Measurements from ENCODE around the gene SLC43A2.
A peak's percentile ranks its signal among the peaks of the same experiment; 100 is the strongest.

Gene SLC43A2

GRCh38 chr17:1591474-1592090 lies 37.1 kb downstream of the SLC43A2 start:
- no peak for TF ChIP-seq CTCF (conservative IDR thresholded peaks at IDR 0.05; ENCODE audit: low read depth, low read length)
- H3K9ac ChIP-seq: no peak overlapping the region
- H2AFZ ChIP-seq (ENCODE audit: low read depth): no peak overlapping the region
- H3K27me3 ChIP-seq (ENCODE audit: insufficient read depth, low read depth): no peaks in the 10 kb centered on the region
- peak overlapping the region; percentile 76; the same call in 1 of the 2 replicates for H3K27ac ChIP-seq
- no peaks in the 10 kb centered on the region for H3K79me2 ChIP-seq (ENCODE audit: insufficient read depth, low read depth)
- peaks cover 59% of the 10 kb centered on the region for H3K4me1 ChIP-seq (ENCODE audit: low read depth, poor library complexity, severe bottlenecking)
- H3K4me2 ChIP-seq: no peak overlapping the region; the same call in 1 of the 2 replicates
- no peaks in the 10 kb centered on the region for H4K20me1 ChIP-seq (ENCODE audit: insufficient read depth)
- no peak overlapping the region for H3K4me3 ChIP-seq (IDR thresholded peaks at IDR 0.05; ENCODE audit: insufficient read depth, low read depth, low read length)
- H3K36me3 ChIP-seq (ENCODE audit: insufficient read depth): no peaks in the 10 kb centered on the region

GRCh38 chr17:1590747-1591473 lies 37.7 kb downstream of the SLC43A2 start:
- Histone ChIP-seq H3K27me3 (ENCODE audit: insufficient read depth, low read depth) (no peaks in the 10 kb centered on the region), H3K27ac (no peak overlapping the region), H2AFZ (ENCODE audit: low read depth) (no peak overlapping the region), H4K20me1 (ENCODE audit: insufficient read depth) (no peaks in the 10 kb centered on the region), H3K79me2 (ENCODE audit: insufficient read depth, low read depth) (no peaks in the 10 kb centered on the region), H3K9ac (no peak overlapping the region), H3K4me3 (IDR thresholded peaks at IDR 0.05; ENCODE audit: insufficient read depth, low read depth, low read length) (no peak overlapping the region), H3K4me2 (no peak overlapping the region), H3K4me1 (ENCODE audit: low read depth, poor library complexity, severe bottlenecking) (peaks cover 59% of the 10 kb centered on the region), H3K36me3 (ENCODE audit: insufficient read depth) (no peaks in the 10 kb centered on the region)
- no peak for TF ChIP-seq CTCF (conservative IDR thresholded peaks at IDR 0.05; ENCODE audit: low read depth, low read length)

- no peak overlapping the region for H3K4me3 ChIP-seq (IDR thresholded peaks at IDR 0.05; ENCODE audit: insufficient read depth, low read depth, low read length)
- TF ChIP-seq CTCF (conservative IDR thresholded peaks at IDR 0.05; ENCODE audit: low read depth, low read length): no peak
Measured at GRCh38 chr17:1590029-1590746, 38.4 kb downstream of the SLC43A2 start.

GRCh38 chr17:1588821-1589585 lies 39.6 kb downstream of the SLC43A2 start:
- no peaks in the 10 kb centered on the region for H3K79me2 ChIP-seq (ENCODE audit: insufficient read depth, low read depth)
- H3K36me3 ChIP-seq (ENCODE audit: insufficient read depth): no peaks in the 10 kb centered on the region
- no peaks in the 10 kb centered on the region for H4K20me1 ChIP-seq (ENCODE audit: insufficient read depth)
- no peak overlapping the region for H2AFZ ChIP-seq (ENCODE audit: low read depth)
- no peak for TF ChIP-seq CTCF (conservative IDR thresholded peaks at IDR 0.05; ENCODE audit: low read depth, low read length)
- no peak overlapping the region for H3K4me3 ChIP-seq (IDR thresholded peaks at IDR 0.05; ENCODE audit: insufficient read depth, low read depth, low read length)
- H3K4me1 ChIP-seq (ENCODE audit: low read depth, poor library complexity, severe bottlenecking): peaks cover 46% of the 10 kb centered on the region
- H3K9ac ChIP-seq: no peak overlapping the region
- H3K4me2 ChIP-seq: no peak overlapping the region
- no peaks in the 10 kb centered on the region for H3K27me3 ChIP-seq (ENCODE audit: insufficient read depth, low read depth)
- H3K27ac ChIP-seq: no peak overlapping the region

More at GRCh38 chr17:1590029-1590746, 38.4 kb downstream of the SLC43A2 start:
- peak overlapping the region; percentile 22; the same call in 1 of the 2 replicates for H3K9ac ChIP-seq
- H3K27ac ChIP-seq: peak overlapping the region; percentile 42; the same call in 1 of the 2 replicates
- H3K4me1 ChIP-seq (ENCODE audit: low read depth, poor library complexity, severe bottlenecking): peaks cover 55% of the 10 kb centered on the region
- peak overlapping the region; percentile 21; the same call in 1 of the 2 replicates for H3K4me2 ChIP-seq
- no peaks in the 10 kb centered on the region for H3K79me2 ChIP-seq (ENCODE audit: insufficient read depth, low read depth)
- H3K36me3 ChIP-seq (ENCODE audit: insufficient read depth): no peaks in the 10 kb centered on the region
- no peaks in the 10 kb centered on the region for H3K27me3 ChIP-seq (ENCODE audit: insufficient read depth, low read depth)
- H4K20me1 ChIP-seq (ENCODE audit: insufficient read depth): no peaks in the 10 kb centered on the region
- no peak overlapping the region; the same call in 1 of the 2 replicates for H2AFZ ChIP-seq (ENCODE audit: low read depth)
